SK-N-SH treated with all-trans-retinoic acid at 6 μM for 48 hours (cell line): ENCODE measurements around the gene HIP1.

Experiments used
- ARNTL ChIP-seq: fragments of 450-650 bp; formaldehyde crosslinking; IDR thresholded peaks from 2 replicates; pipeline ENCODE4 v1.5.0; 2020; ENCODE audit warnings: low read depth, mild to moderate bottlenecking, moderate library complexity, borderline replicate concordance
- CSDC2 ChIP-seq: fragments of 250-450 bp; sonication (Bioruptor Pico); IDR thresholded peaks from 2 replicates; pipeline ENCODE4 v1.5.0; 2020; ENCODE audit warnings: mild to moderate bottlenecking, moderate library complexity
- ESRRG ChIP-seq: fragments of 250-450 bp; sonication (Bioruptor Pico); IDR thresholded peaks from 2 replicates; pipeline ENCODE4 v1.6.1; 2021; ENCODE audit warnings: mild to moderate bottlenecking
- GLIS3 ChIP-seq: fragments of 250-450 bp; sonication (Bioruptor Pico); IDR thresholded peaks from 2 replicates; pipeline ENCODE4 v1.5.0; 2020; ENCODE audit warnings: mild to moderate bottlenecking, moderate library complexity
- PATZ1 ChIP-seq: fragments of 250-450 bp; sonication (Bioruptor Pico); IDR thresholded peaks from 2 replicates; pipeline ENCODE4 v1.8.0; 2020; ENCODE audit warnings: mild to moderate bottlenecking, moderate library complexity, borderline replicate concordance
- POU6F1 ChIP-seq: fragments of 250-450 bp; sonication (Bioruptor Pico); IDR thresholded peaks from 2 replicates; pipeline ENCODE4 v1.8.0; 2021; ENCODE audit warnings: low read depth, mild to moderate bottlenecking, moderate library complexity, borderline replicate concordance
- PPARA ChIP-seq: fragments of 250-450 bp; sonication (Bioruptor Pico); IDR thresholded peaks from 2 replicates; pipeline ENCODE4 v1.5.0; 2020; ENCODE audit warnings: mild to moderate bottlenecking, borderline replicate concordance
- RARB ChIP-seq: fragments of 250-450 bp; sonication (Bioruptor Pico); IDR thresholded peaks from 2 replicates; pipeline ENCODE4 v1.8.0; 2021; ENCODE audit warnings: mild to moderate bottlenecking, moderate library complexity
- TOX ChIP-seq: fragments of 250-450 bp; sonication (Bioruptor Pico); IDR thresholded peaks from 2 replicates; pipeline ENCODE4 v1.8.0; 2021; ENCODE audit warnings: mild to moderate bottlenecking, moderate library complexity, borderline replicate concordance
- TSHZ2 ChIP-seq: fragments of 250-450 bp; sonication (Bioruptor Pico); IDR thresholded peaks from 2 replicates; pipeline ENCODE4 v1.5.0; 2020; ENCODE audit warnings: mild to moderate bottlenecking, moderate library complexity
- ZFP3 ChIP-seq: fragments of 250-450 bp; sonication (Bioruptor Pico); IDR thresholded peaks from 2 replicates; pipeline ENCODE4 v1.5.0; 2020; ENCODE audit warnings: mild to moderate bottlenecking, moderate library complexity
- ZNF565 ChIP-seq: fragments of 450-650 bp; formaldehyde crosslinking; conservative IDR thresholded peaks from 2 replicates; pipeline ENCODE4 v1.5.0; 2020; ENCODE audit warnings: low read depth, mild to moderate bottlenecking, moderate library complexity
- ZNF8 ChIP-seq: fragments of 450-650 bp; formaldehyde crosslinking; IDR thresholded peaks from 2 replicates; pipeline ENCODE4 v1.5.0; 2020; ENCODE audit warnings: mild to moderate bottlenecking, moderate library complexity

GRCh38 chr7:75727881-75728593, 10.7 kb downstream of the HIP1 start:
- no peak for TF ChIP-seq ZFP3
- no peak for TF ChIP-seq ZNF565 (CRISPR knock-in tag)
- TF ChIP-seq PATZ1 (CRISPR knock-in tag), result no peak
- no peak for TF ChIP-seq TOX
- TF ChIP-seq ARNTL, result no peak
- TF ChIP-seq ESRRG (CRISPR knock-in tag), result no peak
- TF ChIP-seq ZNF8 (CRISPR knock-in tag), result no peak
- no peak for TF ChIP-seq TSHZ2 (CRISPR knock-in tag)
- TF ChIP-seq POU6F1 (CRISPR knock-in tag), result no peak
- no peak for TF ChIP-seq PPARA
- TF ChIP-seq RARB (CRISPR knock-in tag), result no peak
- TF ChIP-seq CSDC2 (CRISPR knock-in tag), result no peak
- no peak for TF ChIP-seq GLIS3 (CRISPR knock-in tag)
